ENCODE results near the gene ENTPD8. TPM values are rescaled to one million over a fixed set of nuclear protein-coding genes. Genes with fewer than 3 reads are reported as not detected.
"Not testable (repeated sequence)": the region's sequence is repeated elsewhere in the genome, so short reads cannot be mapped to it uniquely, and the experiment has no call there.

ENTPD8 gene
- total and polyA plus RNA-seq, 4 donors, result 0.08 to 0.45 (median 0.21) TPM

- TF ChIP-seq, protein P1, sequence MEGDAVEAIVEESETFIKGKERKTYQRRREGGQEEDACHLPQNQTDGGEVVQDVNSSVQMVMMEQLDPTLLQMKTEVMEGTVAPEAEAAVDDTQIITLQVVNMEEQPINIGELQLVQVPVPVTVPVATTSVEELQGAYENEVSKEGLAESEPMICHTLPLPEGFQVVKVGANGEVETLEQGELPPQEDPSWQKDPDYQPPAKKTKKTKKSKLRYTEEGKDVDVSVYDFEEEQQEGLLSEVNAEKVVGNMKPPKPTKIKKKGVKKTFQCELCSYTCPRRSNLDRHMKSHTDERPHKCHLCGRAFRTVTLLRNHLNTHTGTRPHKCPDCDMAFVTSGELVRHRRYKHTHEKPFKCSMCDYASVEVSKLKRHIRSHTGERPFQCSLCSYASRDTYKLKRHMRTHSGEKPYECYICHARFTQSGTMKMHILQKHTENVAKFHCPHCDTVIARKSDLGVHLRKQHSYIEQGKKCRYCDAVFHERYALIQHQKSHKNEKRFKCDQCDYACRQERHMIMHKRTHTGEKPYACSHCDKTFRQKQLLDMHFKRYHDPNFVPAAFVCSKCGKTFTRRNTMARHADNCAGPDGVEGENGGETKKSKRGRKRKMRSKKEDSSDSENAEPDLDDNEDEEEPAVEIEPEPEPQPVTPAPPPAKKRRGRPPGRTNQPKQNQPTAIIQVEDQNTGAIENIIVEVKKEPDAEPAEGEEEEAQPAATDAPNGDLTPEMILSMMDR (IDR thresholded peaks at IDR 0.05; ENCODE audit: control extremely low read depth, extremely low read depth), result no peak
- no peaks in the 10 kb centered on the region for H3K36me3 ChIP-seq (ENCODE audit: control insufficient read depth in 4 of 4, insufficient read depth in 4 of 4, low read length in 4 of 4)
- H3K9me3 ChIP-seq (ENCODE audit: control insufficient read depth in 4 of 4, insufficient read depth in 3 of 4, low read length in 3 of 4), result no peaks in the 10 kb centered on the region
- no peak for ATAC-seq (ENCODE audit: insufficient read depth, low FRiP score)
- H3K27me3 ChIP-seq (ENCODE audit: control insufficient read depth in 3 of 3, insufficient read depth in 3 of 3, low read length in 2 of 3), result no peaks in the 10 kb centered on the region
- no peak for DNase-seq
- 96 to 97% methylated on average over 7 of the region's 7 CpGs for WGBS, 2 donors
- no peaks in the 10 kb centered on the region for H3K4me1 ChIP-seq (ENCODE audit: control insufficient read depth in 5 of 5, insufficient read depth in 5 of 5, low read length in 5 of 5)
- no peak overlapping the region for H3K9ac ChIP-seq (ENCODE audit: insufficient read depth in 1 of 2, low read length in 2 of 2)
- no peak overlapping the region for H3K27ac ChIP-seq (ENCODE audit: low read depth in 1 of 2, low read length in 1 of 2)
- no peak overlapping the region for H3K4me3 ChIP-seq
Observed at GRCh38 chr9:137467896-137468295, 26.7 kb upstream of the ENTPD8 start.

DNA sequence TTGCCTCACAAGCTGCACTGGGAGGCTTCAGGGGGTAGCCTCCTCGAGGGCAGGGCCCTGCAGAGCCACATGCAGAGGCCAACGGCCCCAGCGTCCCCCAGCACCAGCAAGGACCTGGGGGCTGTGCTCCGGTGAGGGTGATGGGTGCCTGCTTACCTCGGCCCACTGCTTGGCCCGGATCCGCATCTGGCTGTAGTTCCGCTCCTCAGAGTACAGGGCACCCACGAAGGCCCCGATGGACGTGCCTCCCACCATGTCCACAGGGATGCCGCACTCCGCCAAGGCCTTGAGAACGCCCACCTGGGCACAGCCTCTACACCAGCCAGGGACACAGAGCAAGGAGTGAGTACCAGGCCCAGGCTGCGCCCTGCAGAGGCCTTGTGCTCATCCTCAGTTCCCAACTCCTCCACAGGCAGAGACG, 26.0 kb upstream of the ENTPD8 start:
- ATAC-seq (ENCODE audit: insufficient read depth, low FRiP score) (no peak), DNase-seq (no peak)
- H3K27me3 ChIP-seq (ENCODE audit: control insufficient read depth in 3 of 3, insufficient read depth in 3 of 3, low read length in 2 of 3), result no peaks in the 10 kb centered on the region
- H3K4me3 ChIP-seq, result no peak overlapping the region
- H3K9ac ChIP-seq (ENCODE audit: insufficient read depth in 1 of 2, low read length in 2 of 2), result no peak overlapping the region
- H3K9me3 ChIP-seq (ENCODE audit: control insufficient read depth in 4 of 4, insufficient read depth in 3 of 4, low read length in 3 of 4), result no peaks in the 10 kb centered on the region
- peaks cover 0 to 2% (median 0%) of the 10 kb centered on the region in 4 donors for H3K36me3 ChIP-seq (ENCODE audit: control insufficient read depth in 4 of 4, insufficient read depth in 4 of 4, low read length in 4 of 4)
- H3K4me1 ChIP-seq (ENCODE audit: control insufficient read depth in 5 of 5, insufficient read depth in 5 of 5, low read length in 5 of 5), result no peaks in the 10 kb centered on the region
- TF ChIP-seq, protein P1 (IDR thresholded peaks at IDR 0.05; ENCODE audit: control extremely low read depth, extremely low read depth), result no peak
- WGBS, 2 donors, result 91 to 92% methylated on average over 16 of the region's 16 CpGs
- H3K27ac ChIP-seq (ENCODE audit: low read depth in 1 of 2, low read length in 1 of 2), result no peak overlapping the region

- H3K9me3 ChIP-seq (ENCODE audit: control insufficient read depth in 4 of 4, insufficient read depth in 3 of 4, low read length in 3 of 4); H3K9ac ChIP-seq (ENCODE audit: insufficient read depth in 1 of 2, low read length in 2 of 2); H3K36me3 ChIP-seq (ENCODE audit: control insufficient read depth in 4 of 4, insufficient read depth in 4 of 4, low read length in 4 of 4); H3K4me3 ChIP-seq; H3K4me1 ChIP-seq (ENCODE audit: control insufficient read depth in 5 of 5, insufficient read depth in 5 of 5, low read length in 5 of 5); H3K27ac ChIP-seq (ENCODE audit: low read depth in 1 of 2, low read length in 1 of 2); ATAC-seq (ENCODE audit: insufficient read depth, low FRiP score); H3K27me3 ChIP-seq (ENCODE audit: control insufficient read depth in 3 of 3, insufficient read depth in 3 of 3, low read length in 2 of 3); DNase-seq: not testable (repeated sequence)
- WGBS, 2 donors, result 94 to 96% methylated on average over 35 of the region's 35 CpGs
Observed at GRCh38 chr9:137466389-137467085, 25.4 kb upstream of the ENTPD8 start.

DNA sequence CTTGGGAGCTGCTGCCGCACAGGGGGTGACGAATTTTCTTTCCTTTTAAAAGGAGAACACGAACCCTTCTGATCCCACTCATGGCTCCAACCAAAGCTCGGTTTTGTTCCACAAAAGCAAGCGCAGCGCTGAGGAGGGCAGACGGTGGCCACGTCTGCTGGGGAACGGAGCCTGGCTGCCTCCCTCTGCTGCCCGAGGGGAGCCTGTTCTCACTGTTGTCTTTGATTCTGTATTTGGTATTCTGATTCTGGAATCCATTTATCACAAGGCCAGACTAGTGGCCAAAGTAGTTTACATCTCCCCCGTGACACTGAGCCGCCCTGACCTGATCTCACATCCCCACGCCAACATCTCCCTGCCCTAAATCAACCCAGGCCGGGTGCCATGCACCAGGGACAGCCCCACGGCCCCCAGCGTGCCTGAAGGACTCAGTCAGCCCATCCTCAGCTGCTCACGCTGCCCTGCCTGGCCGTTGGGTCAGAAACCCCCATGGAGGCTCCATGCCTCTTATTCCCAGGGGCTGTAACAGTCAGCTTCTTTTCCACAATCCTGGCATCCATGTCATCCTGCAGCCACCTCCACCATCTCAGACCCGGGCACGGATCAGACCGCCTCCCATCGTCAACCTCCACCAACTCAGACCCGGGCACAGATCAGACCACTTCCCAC, 24.7 kb upstream of the ENTPD8 start:
- H3K27me3 ChIP-seq (ENCODE audit: control insufficient read depth in 3 of 3, insufficient read depth in 3 of 3, low read length in 2 of 3), result no peaks in the 10 kb centered on the region
- H3K4me3 ChIP-seq, result no peak overlapping the region
- no peaks in the 10 kb centered on the region for H3K9me3 ChIP-seq (ENCODE audit: control insufficient read depth in 4 of 4, insufficient read depth in 3 of 4, low read length in 3 of 4)
- ATAC-seq (ENCODE audit: insufficient read depth, low FRiP score) (no peak), DNase-seq (no peak)
- H3K4me1 ChIP-seq (ENCODE audit: control insufficient read depth in 5 of 5, insufficient read depth in 5 of 5, low read length in 5 of 5), result no peaks in the 10 kb centered on the region
- no peak overlapping the region for H3K27ac ChIP-seq (ENCODE audit: low read depth in 1 of 2, low read length in 1 of 2)
- peaks cover 0 to 3% (median 0%) of the 10 kb centered on the region in 4 donors for H3K36me3 ChIP-seq (ENCODE audit: control insufficient read depth in 4 of 4, insufficient read depth in 4 of 4, low read length in 4 of 4)
- no peak overlapping the region for H3K9ac ChIP-seq (ENCODE audit: insufficient read depth in 1 of 2, low read length in 2 of 2)
- TF ChIP-seq, protein P1 (IDR thresholded peaks at IDR 0.05; ENCODE audit: control extremely low read depth, extremely low read depth), result no peak
- WGBS, 2 donors, result 91 to 94% methylated on average over 23 of the region's 23 CpGs

All from lung (tissue), 12 donors.